GM23338 (cell line): ENCODE measurements around the gene RUFY1. TPM values are rescaled to one million over a fixed set of nuclear protein-coding genes. Genes with fewer than 3 reads are reported as not detected.
A peak's percentile ranks its signal among the peaks of the same experiment; 100 is the strongest.
"Not testable (repeated sequence)": the region's sequence is repeated elsewhere in the genome, so short reads cannot be mapped to it uniquely, and the experiment has no call there.

ENCODE experiments used
- ATAC-seq: fragments of 200-7000 bp; cut with Tn5 transposase; 3 replicates; pipeline ENCODE4 v1.9.1; 2020
- DNase-seq: peaks from one replicate; pipeline ENCODE4 v3.0.0-alpha.2; 2015; ENCODE audit warnings: low spot score
- H2AFZ ChIP-seq: fragments of 200-600 bp; sonication (generic); 2 replicates; pipeline ENCODE4 v1.8.0; 2016; ENCODE audit warnings: antibody characterized with exemption, mild to moderate bottlenecking, moderate library complexity
- H3F3A ChIP-seq: fragments of 200-600 bp; sonication (generic); replicated peaks from 2 replicates; pipeline ENCODE4 v1.8.0; 2017; ENCODE audit warnings: antibody characterized with exemption, mixed run types, low read depth
- H3K27ac ChIP-seq: fragments of 200-600 bp; sonication (generic); 2 replicates; pipeline ENCODE4 v1.6.1; 2016; ENCODE audit warnings: low read depth
- H3K27me3 ChIP-seq: fragments of 200-600 bp; sonication (generic); 2 replicates; pipeline ENCODE4 v1.8.0; 2016; ENCODE audit warnings: mild to moderate bottlenecking, mixed run types, moderate library complexity; ENCODE audit not compliant: insufficient read depth
- H3K36me3 ChIP-seq: fragments of 200-600 bp; sonication (generic); 2 replicates; pipeline ENCODE4 v1.8.0; 2016; ENCODE audit warnings: mild to moderate bottlenecking; ENCODE audit not compliant: insufficient read depth
- H3K4me1 ChIP-seq: fragments of 200-600 bp; sonication (generic); 2 replicates; pipeline ENCODE4 v1.8.0; 2016; ENCODE audit warnings: mild to moderate bottlenecking, moderate library complexity; ENCODE audit not compliant: insufficient read depth
- H3K4me2 ChIP-seq: fragments of 200-600 bp; sonication (generic); 2 replicates; pipeline ENCODE4 v1.7.1; 2017; ENCODE audit warnings: mixed run types
- H3K4me3 ChIP-seq: fragments of 200-600 bp; sonication (generic); 2 replicates; pipeline ENCODE4 v1.6.1; 2016; ENCODE audit warnings: mixed run types
- H3K79me2 ChIP-seq: fragments of 200-600 bp; sonication (generic); replicated peaks from 2 replicates; pipeline ENCODE4 v1.8.0; 2017; ENCODE audit warnings: mild to moderate bottlenecking; ENCODE audit not compliant: insufficient read depth
- H3K9me2 ChIP-seq: fragments of 200-600 bp; sonication (generic); 2 replicates; pipeline ENCODE4 v1.8.0; 2017; ENCODE audit not compliant: insufficient read depth
- H4K20me1 ChIP-seq: fragments of 200-600 bp; sonication (generic); replicated peaks from 2 replicates; pipeline ENCODE4 v1.8.0; 2017; ENCODE audit warnings: mild to moderate bottlenecking; ENCODE audit not compliant: insufficient read depth
- H3K27ac Mint-ChIP-seq: 2 replicates; pipeline ENCODE4 v1.8.0; 2020; ENCODE audit warnings: inconsistent platforms, mild to moderate bottlenecking, moderate library complexity, mixed read lengths
- H3K27me3 Mint-ChIP-seq: 3 replicates; pipeline ENCODE4 v1.8.0; 2022; ENCODE audit warnings: low read depth, mild to moderate bottlenecking, moderate library complexity, mixed read lengths, inconsistent platforms; ENCODE audit not compliant: insufficient read depth, poor library complexity
- H3K36me3 Mint-ChIP-seq: 3 replicates; pipeline ENCODE4 v1.8.0; 2021; ENCODE audit warnings: low read depth, mild to moderate bottlenecking, inconsistent platforms, moderate library complexity, mixed read lengths
- H3K4me1 Mint-ChIP-seq: 3 replicates; pipeline ENCODE4 v1.8.0; 2020; ENCODE audit warnings: mild to moderate bottlenecking, inconsistent platforms, mixed read lengths
- H3K4me3 Mint-ChIP-seq: 3 replicates; pipeline ENCODE4 v1.8.0; 2021; ENCODE audit warnings: moderate library complexity, mild to moderate bottlenecking, inconsistent platforms, mixed read lengths
- H3K9me3 Mint-ChIP-seq: 3 replicates; pipeline ENCODE4 v1.8.0; 2020; ENCODE audit warnings: moderate library complexity, mild to moderate bottlenecking, inconsistent platforms, mixed read lengths
- polyA plus RNA-seq: library from polyadenylated mRNA; unstranded; fragments of >200 nt; fragmentation: Nextera tagmentation; extraction: Ambion mirVana; gene quantifications from 2 replicates; pipeline ENCODE4 v1.2.1, GENCODE V29; 2016
- total RNA-seq: library from RNA; depleted of rRNA; stranded (reverse); fragments of >200 nt; shearing (Covaris generic); gene quantifications from 2 replicates; pipeline ENCODE4 v1.2.3, GENCODE V29; 2014

RUFY1 gene
- total and polyA plus RNA-seq, 2 experiments from 2014 or later = 25.3 to 31.6 TPM

DNA sequence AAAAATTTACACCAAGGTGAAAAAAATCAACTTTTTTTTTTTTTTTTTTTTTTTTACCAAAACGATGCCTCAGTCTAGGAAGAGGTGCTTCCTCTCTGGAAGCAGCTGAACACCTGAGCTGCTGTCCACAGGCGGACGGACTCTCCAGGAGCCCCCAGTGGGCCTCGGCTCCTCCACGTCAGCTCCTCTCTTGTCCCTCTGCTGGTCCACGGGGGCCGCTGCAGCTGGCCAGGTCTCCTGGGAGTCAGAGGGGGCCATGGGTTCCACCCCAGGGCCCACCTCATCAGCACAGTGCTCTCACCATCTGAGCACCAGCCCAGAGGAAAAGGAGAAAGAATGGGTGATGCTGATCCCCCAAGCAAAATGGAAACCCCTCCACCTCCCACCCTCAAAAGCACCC lies 32.6 kb upstream of the RUFY1 start:
- not testable (repeated sequence) for DNase-seq, H3K27ac ChIP-seq, H3K4me1 ChIP-seq, H3K4me2 ChIP-seq, H3F3A ChIP-seq, H3K36me3 ChIP-seq, H2AFZ ChIP-seq, H3K9me2 ChIP-seq, H3K27me3 ChIP-seq, H3K9me3 Mint-ChIP-seq, H3K79me2 ChIP-seq, H3K4me3 Mint-ChIP-seq, H3K4me3 ChIP-seq, H3K27ac Mint-ChIP-seq, H4K20me1 ChIP-seq, H3K36me3 Mint-ChIP-seq, H3K4me1 Mint-ChIP-seq
- ATAC-seq = peak; percentile 49
- H3K27me3 Mint-ChIP-seq = peaks cover 13% of the 10 kb centered on the region

DNA sequence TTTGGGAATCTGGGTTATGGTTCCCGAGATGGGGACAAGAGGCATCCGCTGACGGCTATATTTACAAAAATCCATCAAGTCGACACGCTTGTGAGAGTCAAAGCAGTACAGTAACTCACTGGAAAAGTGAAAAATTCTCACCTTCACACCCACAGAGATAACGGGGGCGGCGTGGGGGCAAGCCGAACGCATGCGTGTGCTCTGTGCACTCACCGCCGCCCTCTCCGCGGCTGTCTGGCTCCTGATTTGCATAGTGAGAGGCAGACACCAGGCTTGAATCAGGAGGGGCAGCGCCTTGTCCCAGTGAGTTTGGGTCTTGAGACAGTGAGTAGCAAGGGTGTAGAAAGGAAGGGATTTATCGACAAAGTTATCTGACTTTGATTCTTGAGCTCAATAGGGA lies 32.0 kb upstream of the RUFY1 start:
- peak; percentile 46 for ATAC-seq
- H3K4me3 Mint-ChIP-seq, H3K4me1 ChIP-seq, DNase-seq, H3K79me2 ChIP-seq, H3K36me3 Mint-ChIP-seq, H3K9me3 Mint-ChIP-seq, H3K27ac ChIP-seq, H3K4me2 ChIP-seq, H3K4me3 ChIP-seq, H3K9me2 ChIP-seq, H3K27me3 ChIP-seq, H3K4me1 Mint-ChIP-seq, H4K20me1 ChIP-seq, H3F3A ChIP-seq, H3K27ac Mint-ChIP-seq, H2AFZ ChIP-seq, H3K36me3 ChIP-seq: not testable (repeated sequence)
- H3K27me3 Mint-ChIP-seq = peaks cover 13% of the 10 kb centered on the region

DNA sequence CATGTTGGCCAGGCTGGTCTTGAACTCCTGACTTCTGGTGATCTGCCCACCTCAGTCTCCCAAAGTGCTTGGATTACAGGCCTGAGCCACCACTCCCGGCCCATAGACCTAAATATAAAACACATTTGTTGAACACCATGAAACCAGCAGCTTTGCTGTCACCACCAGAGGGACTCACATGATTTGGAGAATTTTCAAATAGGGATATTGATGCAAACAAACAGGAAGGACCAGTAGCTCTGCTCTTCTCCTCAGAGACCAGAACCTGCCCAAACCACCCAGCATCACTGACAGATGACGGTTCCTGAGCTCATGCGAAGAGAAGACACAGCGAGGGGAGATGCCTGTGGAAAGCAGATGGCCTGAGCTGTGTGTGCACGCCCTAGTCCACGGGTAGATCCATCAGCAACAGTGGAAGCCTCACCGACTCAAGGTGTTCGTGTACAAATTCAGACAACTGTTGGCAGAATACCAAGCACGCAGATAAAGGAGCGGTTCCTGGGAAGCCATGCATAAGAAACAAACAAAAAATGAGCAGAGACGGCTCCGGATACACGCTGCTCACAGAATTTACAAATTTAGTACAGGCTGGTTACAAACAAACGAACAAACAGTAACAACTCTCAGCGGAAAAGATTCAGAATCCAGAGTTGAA lies 30.8 kb upstream of the RUFY1 start:
- H3K9me2 ChIP-seq, H3K27me3 Mint-ChIP-seq, ATAC-seq, H3K36me3 Mint-ChIP-seq, H3K4me2 ChIP-seq, H2AFZ ChIP-seq, H3K36me3 ChIP-seq, H3K4me1 ChIP-seq, H4K20me1 ChIP-seq, H3K4me3 ChIP-seq, H3K4me3 Mint-ChIP-seq, H3K27me3 ChIP-seq, H3K9me3 Mint-ChIP-seq, H3K27ac Mint-ChIP-seq, H3F3A ChIP-seq, H3K27ac ChIP-seq, H3K4me1 Mint-ChIP-seq, DNase-seq, H3K79me2 ChIP-seq: not testable (repeated sequence)

DNA sequence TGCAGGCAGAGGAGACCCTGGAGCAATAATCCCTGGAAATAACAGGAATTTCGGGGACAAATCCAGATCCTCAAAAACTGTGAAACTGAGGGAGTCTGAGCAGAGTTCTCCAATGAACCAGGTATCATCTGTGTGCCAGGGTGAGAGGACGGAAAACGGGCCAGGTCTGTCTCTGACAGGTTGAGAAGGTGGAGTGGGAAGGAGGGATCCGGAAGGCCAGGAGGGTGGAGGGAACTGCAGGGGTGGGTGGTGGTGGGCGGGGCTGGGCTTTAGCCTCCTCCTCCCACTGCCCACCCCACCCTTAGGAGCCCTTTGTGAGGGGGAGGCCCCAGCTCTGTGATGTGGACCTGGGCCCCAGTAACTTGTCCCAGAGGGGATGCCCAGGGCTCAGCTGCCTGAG lies 28.2 kb upstream of the RUFY1 start:
- H4K20me1 ChIP-seq, H3K36me3 Mint-ChIP-seq: not testable (repeated sequence)
- peak; percentile 32 for ATAC-seq

More for the DNA sequence above, 28.2 kb upstream of the RUFY1 start:
- not testable (repeated sequence) for H3K4me2 ChIP-seq, H3K9me3 Mint-ChIP-seq, DNase-seq, H3K4me3 Mint-ChIP-seq, H3K9me2 ChIP-seq, H3K27me3 ChIP-seq, H2AFZ ChIP-seq, H3K27me3 Mint-ChIP-seq, H3K27ac ChIP-seq, H3K27ac Mint-ChIP-seq, H3K4me3 ChIP-seq, H3F3A ChIP-seq, H3K79me2 ChIP-seq, H3K36me3 ChIP-seq, H3K4me1 ChIP-seq, H3K4me1 Mint-ChIP-seq
